Measurements from ENCODE around the gene NEK1. TPM values are rescaled to one million over a fixed set of nuclear protein-coding genes. Genes with fewer than 3 reads are reported as not detected.
A peak's percentile ranks its signal among the peaks of the same experiment; 100 is the strongest.

NEK1 gene
- total and polyA plus RNA-seq, 2 donors (not counting 3 experiments of a cell fraction or from before 2014, with no cell fraction given), result 2.6 to 10.1 TPM

GRCh38 chr4:169346840-169347239, 265.5 kb downstream of the NEK1 start:
- POLR2A ChIA-PET, result no interaction called here
- Histone ChIP-seq H2AFZ (ENCODE audit: low read depth, low read length) (no peak overlapping the region), H3K27me3 (ENCODE audit: control insufficient read depth in 2 of 2, insufficient read depth in 2 of 2, low read length in 2 of 2) (no peaks in the 10 kb centered on the region), H3K4me2 (ENCODE audit: insufficient read depth, low read length) (no peak overlapping the region), H3K9me1 (replicated peaks; ENCODE audit: control insufficient read depth, extremely low read depth, insufficient read depth, low read length) (no peaks in the 10 kb centered on the region), H3K9ac (replicated peaks; ENCODE audit: extremely low read depth, insufficient read depth, low read length) (no peak overlapping the region), H3K4me1 (ENCODE audit: control insufficient read depth, extremely low read depth, insufficient read depth, low read length) (no peaks in the 10 kb centered on the region), H4K20me1 (replicated peaks; ENCODE audit: control insufficient read depth, extremely low read depth, insufficient read depth, low read length) (no peaks in the 10 kb centered on the region), H3K9me3 (replicated peaks; ENCODE audit: control insufficient read depth, insufficient read depth, low read length) (no peaks in the 10 kb centered on the region), H3K27ac (ENCODE audit: insufficient read depth, low read depth, low read length) (no peak overlapping the region), H3K36me3 (ENCODE audit: control insufficient read depth in 2 of 2, extremely low read depth in 1 of 2, insufficient read depth in 2 of 2, low read length in 2 of 2) (no peaks in the 10 kb centered on the region), H3K4me3 (replicated peaks in 1 of 3; ENCODE audit: insufficient read depth in 1 of 3, low read depth in 1 of 3, low read length in 3 of 3) (no peak overlapping the region), H3K79me2 (ENCODE audit: control insufficient read depth, insufficient read depth, low read length) (no peaks in the 10 kb centered on the region)
- CTCF ChIA-PET, result no interaction called here
- no TSS peak for BruUV-seq (replicated peaks)
- dilution Hi-C loops (cut with MboI; ENCODE audit: extremely low pct_ligation_motif_present, low sequenced_read_pairs), result no loop called here
- FAIRE-seq, result no peak
- TF ChIP-seq POLR2A (IDR thresholded peaks at IDR 0.05; ENCODE audit: low read depth, low read length) (no peak), JUN (IDR thresholded peaks at IDR 0.05; ENCODE audit: borderline replicate concordance, insufficient read depth, insufficient read length, low read depth) (no peak)
- no peak for DNase-seq (ENCODE audit: low read depth, low spot score)
- intact Hi-C loops (cut with micrococcal nuclease), result no loop called here

- DNase-seq (ENCODE audit: low read depth, low spot score) (peak; percentile 9), FAIRE-seq (peak; percentile 28)
- Histone ChIP-seq H3K9me3 (replicated peaks; ENCODE audit: control insufficient read depth, insufficient read depth, low read length) (no peaks in the 10 kb centered on the region), H3K36me3 (ENCODE audit: control insufficient read depth in 2 of 2, extremely low read depth in 1 of 2, insufficient read depth in 2 of 2, low read length in 2 of 2) (no peaks in the 10 kb centered on the region), H3K9ac (replicated peaks; ENCODE audit: extremely low read depth, insufficient read depth, low read length) (no peak overlapping the region), H2AFZ (ENCODE audit: low read depth, low read length) (no peak overlapping the region), H4K20me1 (replicated peaks; ENCODE audit: control insufficient read depth, extremely low read depth, insufficient read depth, low read length) (no peaks in the 10 kb centered on the region), H3K27ac (ENCODE audit: insufficient read depth, low read depth, low read length) (no peak overlapping the region), H3K4me2 (ENCODE audit: insufficient read depth, low read length) (no peak overlapping the region), H3K27me3 (ENCODE audit: control insufficient read depth in 2 of 2, insufficient read depth in 2 of 2, low read length in 2 of 2) (no peaks in the 10 kb centered on the region), H3K9me1 (replicated peaks; ENCODE audit: control insufficient read depth, extremely low read depth, insufficient read depth, low read length) (no peaks in the 10 kb centered on the region), H3K4me3 (replicated peaks in 1 of 3; ENCODE audit: insufficient read depth in 1 of 3, low read depth in 1 of 3, low read length in 3 of 3) (no peak overlapping the region), H3K79me2 (ENCODE audit: control insufficient read depth, insufficient read depth, low read length) (no peaks in the 10 kb centered on the region), H3K4me1 (ENCODE audit: control insufficient read depth, extremely low read depth, insufficient read depth, low read length) (no peaks in the 10 kb centered on the region)
- no peak for TF ChIP-seq POLR2AphosphoS5 (IDR thresholded peaks at IDR 0.05; ENCODE audit: insufficient read depth, low read depth, low read length)
- no peak for TF ChIP-seq GATA2 (IDR thresholded peaks at IDR 0.05; ENCODE audit: insufficient read depth, insufficient read length, low read depth, low read length)
- TF ChIP-seq MAX (IDR thresholded peaks at IDR 0.05; ENCODE audit: insufficient read depth, insufficient read length), result no peak
- TF ChIP-seq EZH2 (IDR thresholded peaks at IDR 0.05; ENCODE audit: borderline replicate concordance, low read depth, low read length, severe bottlenecking), result no peak
- peak; percentile 73 for TF ChIP-seq FOS (IDR thresholded peaks at IDR 0.05; ENCODE audit: borderline replicate concordance, insufficient read depth, low read length)
- no peak for TF ChIP-seq MYC (IDR thresholded peaks at IDR 0.05; ENCODE audit: low read depth, low read length)
- no peak for TF ChIP-seq CTCF (IDR thresholded peaks at IDR 0.05; ENCODE audit: extremely low read depth in 1 of 2, insufficient read depth in 1 of 2, low read depth in 1 of 2, low read length in 2 of 2)
- no peak for TF ChIP-seq POLR2A (IDR thresholded peaks at IDR 0.05; ENCODE audit: low read depth, low read length)
- peak; percentile 10 for TF ChIP-seq JUN (IDR thresholded peaks at IDR 0.05; ENCODE audit: borderline replicate concordance, insufficient read depth, insufficient read length, low read depth)
- ChIA-PET POLR2A (no interaction called here), CTCF (no interaction called here)
- intact Hi-C loops (cut with micrococcal nuclease), result no loop called here
- BruUV-seq (replicated peaks), result no TSS peak
- dilution Hi-C loops (cut with MboI; ENCODE audit: extremely low pct_ligation_motif_present, low sequenced_read_pairs), result no loop called here
These were observed 267.1 kb downstream of the NEK1 start for GRCh38 chr4:169345316-169345721.

Measured in endothelial cell of umbilical vein (primary cell).